ENCODE data around the gene KCND2. TPM values are rescaled to one million over a fixed set of nuclear protein-coding genes. Genes with fewer than 3 reads are reported as not detected.

KCND2 gene
- total RNA-seq, 2 experiments from 2014 or later: not detected

GRCh38 chr7:120743128-120743527 is 470.2 kb downstream of the KCND2 start:
- no peak overlapping the region for H3K4me3 ChIP-seq (ENCODE audit: low read depth, low read length, poor library complexity, severe bottlenecking)
- CTCF ChIA-PET (ENCODE audit: unreplicated experiment): no interaction called here

DNA sequence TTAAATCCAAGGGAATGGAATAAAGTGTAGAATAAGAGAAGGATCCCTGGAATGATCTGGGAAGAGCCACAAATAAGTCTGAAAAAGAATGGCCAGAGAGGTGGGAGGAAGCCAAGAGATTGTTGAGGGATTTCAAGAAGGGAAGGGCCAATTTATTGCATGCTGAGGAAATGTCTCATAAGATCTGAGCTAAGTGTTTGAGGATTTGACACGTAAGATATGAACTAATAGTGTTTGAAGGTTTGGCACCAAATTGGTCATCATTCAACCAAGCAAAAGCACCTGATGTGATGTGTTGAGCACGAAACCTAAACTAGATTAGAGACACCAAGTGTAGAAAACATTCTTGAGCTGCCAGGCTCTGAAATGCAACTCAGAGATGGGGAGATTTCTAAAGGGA is 487.1 kb downstream of the KCND2 start:
- intact Hi-C loops (cut with micrococcal nuclease; ENCODE audit: unreplicated experiment): no loop called here
- no peaks in the 10 kb centered on the region for H3K4me1 ChIP-seq (ENCODE audit: insufficient read depth, low read length, poor library complexity, severe bottlenecking)
- no peaks in the 10 kb centered on the region for H3K36me3 ChIP-seq (ENCODE audit: insufficient read depth, low read length)
- no peaks in the 10 kb centered on the region for H4K20me1 ChIP-seq (ENCODE audit: insufficient read depth, low read length)
- H3K27ac ChIP-seq (ENCODE audit: low read depth, low read length, poor library complexity, severe bottlenecking): no peak overlapping the region
- H2AFZ ChIP-seq (ENCODE audit: low read length): no peak overlapping the region
- BruUV-seq (replicated peaks): no TSS peak
- H3K4me2 ChIP-seq (ENCODE audit: low read length): no peak overlapping the region
- H3K9me2 ChIP-seq (ENCODE audit: insufficient read depth, low read length): no peaks in the 10 kb centered on the region
- H3K4me3 ChIP-seq (ENCODE audit: low read depth, low read length, poor library complexity, severe bottlenecking): no peak overlapping the region
- DNase-seq (ENCODE audit: low spot score): no peak
- ChIA-PET CTCF (ENCODE audit: unreplicated experiment) (no interaction called here), POLR2A (interaction anchor here (0.8 kb wide), 1 partner anchor 323 kb away, joined by 3 read pairs; no protein-coding TSS in a partner anchor)
- H3K9me3 ChIP-seq (ENCODE audit: low read length): no peaks in the 10 kb centered on the region
- TF ChIP-seq EZH2phosphoT487 (IDR thresholded peaks at IDR 0.05; ENCODE audit: borderline replicate concordance, low read depth, low read length) (no peak), CTCF (conservative IDR thresholded peaks at IDR 0.05; ENCODE audit: low read length) (no peak)
- no peaks in the 10 kb centered on the region for H3K79me2 ChIP-seq (ENCODE audit: insufficient read depth, low read depth, low read length)

More at GRCh38 chr7:120743128-120743527, 470.2 kb downstream of the KCND2 start:
- Histone ChIP-seq H4K20me1 (ENCODE audit: insufficient read depth, low read length) (no peaks in the 10 kb centered on the region), H3K4me1 (ENCODE audit: insufficient read depth, low read length, poor library complexity, severe bottlenecking) (no peaks in the 10 kb centered on the region), H3K27ac (ENCODE audit: low read depth, low read length, poor library complexity, severe bottlenecking) (no peak overlapping the region), H3K4me2 (ENCODE audit: low read length) (no peak overlapping the region), H3K9me3 (ENCODE audit: low read length) (no peaks in the 10 kb centered on the region), H3K36me3 (ENCODE audit: insufficient read depth, low read length) (no peaks in the 10 kb centered on the region), H3K79me2 (ENCODE audit: insufficient read depth, low read depth, low read length) (no peaks in the 10 kb centered on the region), H3K9me2 (ENCODE audit: insufficient read depth, low read length) (no peaks in the 10 kb centered on the region), H2AFZ (ENCODE audit: low read length) (no peak overlapping the region)
- intact Hi-C loops (cut with micrococcal nuclease; ENCODE audit: unreplicated experiment): no loop called here
- POLR2A ChIA-PET: no interaction called here
- no peak for TF ChIP-seq EZH2phosphoT487 (IDR thresholded peaks at IDR 0.05; ENCODE audit: borderline replicate concordance, low read depth, low read length)
- no peak for TF ChIP-seq CTCF (conservative IDR thresholded peaks at IDR 0.05; ENCODE audit: low read length)
- no TSS peak for BruUV-seq (replicated peaks)
- no peak for DNase-seq (ENCODE audit: low spot score)

GRCh38 chr7:120760851-120761250 is 487.9 kb downstream of the KCND2 start:
- no peak for DNase-seq (ENCODE audit: low spot score)
- H2AFZ ChIP-seq (ENCODE audit: low read length): no peak overlapping the region
- no peaks in the 10 kb centered on the region for H3K79me2 ChIP-seq (ENCODE audit: insufficient read depth, low read depth, low read length)
- no peaks in the 10 kb centered on the region for H3K36me3 ChIP-seq (ENCODE audit: insufficient read depth, low read length)
- H3K4me1 ChIP-seq (ENCODE audit: insufficient read depth, low read length, poor library complexity, severe bottlenecking): no peaks in the 10 kb centered on the region
- CTCF ChIA-PET (ENCODE audit: unreplicated experiment): no interaction called here
- H4K20me1 ChIP-seq (ENCODE audit: insufficient read depth, low read length): no peaks in the 10 kb centered on the region
- no peak for TF ChIP-seq CTCF (conservative IDR thresholded peaks at IDR 0.05; ENCODE audit: low read length)
- TF ChIP-seq EZH2phosphoT487 (IDR thresholded peaks at IDR 0.05; ENCODE audit: borderline replicate concordance, low read depth, low read length): no peak
- POLR2A ChIA-PET: no interaction called here
- BruUV-seq (replicated peaks): no TSS peak
- no peak overlapping the region for H3K4me2 ChIP-seq (ENCODE audit: low read length)
- H3K9me3 ChIP-seq (ENCODE audit: low read length): no peaks in the 10 kb centered on the region
- no peak overlapping the region for H3K4me3 ChIP-seq (ENCODE audit: low read depth, low read length, poor library complexity, severe bottlenecking)
- no peak overlapping the region for H3K27ac ChIP-seq (ENCODE audit: low read depth, low read length, poor library complexity, severe bottlenecking)
- intact Hi-C loops (cut with micrococcal nuclease; ENCODE audit: unreplicated experiment): no loop called here
- no peaks in the 10 kb centered on the region for H3K9me2 ChIP-seq (ENCODE audit: insufficient read depth, low read length)
